GM12892 (cell line): ENCODE results near the gene RACGAP1.

ENCODE experiments used
- POLR2A ChIP-seq: IDR thresholded peaks from 2 replicates; pipeline ENCODE4 v1.6.1; 2011; ENCODE audit warnings: low read depth, low read length, control low read depth
- POLR2AphosphoS5 ChIP-seq: IDR thresholded peaks from 2 replicates; pipeline ENCODE4 v1.6.1; 2011; ENCODE audit warnings: low read depth, low read length, control low read depth

DNA sequence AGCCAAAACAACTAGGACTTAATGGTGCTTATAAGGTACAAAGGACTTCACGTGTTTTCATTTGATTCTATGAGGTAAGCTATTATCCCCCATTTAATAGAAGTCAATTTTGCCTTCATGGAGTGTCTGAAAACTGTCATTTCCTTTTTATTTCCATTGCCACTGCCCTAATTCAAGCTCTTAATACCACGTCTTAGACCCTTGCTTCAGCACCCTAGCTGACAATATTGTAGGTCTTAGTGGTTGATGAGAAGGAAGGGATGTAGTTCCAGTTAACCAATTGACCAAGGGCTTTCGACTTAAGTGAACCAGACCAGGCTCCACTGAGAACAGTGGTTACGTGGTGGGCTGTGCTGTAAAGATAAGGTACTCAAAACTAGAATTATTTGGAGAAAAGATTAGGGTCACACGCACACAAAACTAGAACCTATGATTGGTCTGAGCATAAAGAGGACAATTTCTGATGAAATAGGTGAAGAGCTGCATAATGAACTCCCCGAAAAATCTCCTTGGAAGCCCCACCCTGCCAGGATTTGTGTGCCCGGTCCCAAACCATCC lies 22.5 kb upstream of the RACGAP1 start:
- TF ChIP-seq POLR2A: no peak
- no peak for TF ChIP-seq POLR2AphosphoS5
